Measurements from ENCODE around the gene HCN3. TPM values are rescaled to one million over a fixed set of nuclear protein-coding genes. Genes with fewer than 3 reads are reported as not detected.

The HCN3 gene
- polyA plus RNA-seq, 1 donor from 2014 or later, result 53.2 TPM

- Histone ChIP-seq H3K9me2 (ENCODE audit: insufficient read depth, low read length) (no peaks in the 10 kb centered on the region), H3K9ac (ENCODE audit: low read length) (no peak overlapping the region), H3F3A (ENCODE audit: insufficient read depth, low read length, poor library complexity, severe bottlenecking) (peaks cover 10% of the 10 kb centered on the region), H3K27ac (ENCODE audit: low read length) (no peak overlapping the region), H3K9me3 (ENCODE audit: low read length) (no peaks in the 10 kb centered on the region), H3K4me2 (ENCODE audit: low read length) (no peak overlapping the region), H3K4me3 (ENCODE audit: low read length) (no peak overlapping the region), H3K27me3 (ENCODE audit: insufficient read depth, low read depth, low read length) (no peaks in the 10 kb centered on the region), H3K36me3 (ENCODE audit: insufficient read depth, low read length) (no peaks in the 10 kb centered on the region), H3K79me2 (replicated peaks; ENCODE audit: insufficient read depth, low read length) (no peaks in the 10 kb centered on the region), H4K20me1 (ENCODE audit: insufficient read depth) (no peaks in the 10 kb centered on the region), H2AFZ (ENCODE audit: low read depth, low read length) (no peak overlapping the region)
- TF ChIP-seq CTCF (IDR thresholded peaks at IDR 0.05; ENCODE audit: poor library complexity, severe bottlenecking) (no peak), EZH2 (IDR thresholded peaks at IDR 0.05; ENCODE audit: borderline replicate concordance, insufficient read depth, low read length, poor library complexity, severe bottlenecking) (no peak), SMC3 (conservative IDR thresholded peaks at IDR 0.05; ENCODE audit: poor library complexity) (no peak), TAF1 (IDR thresholded peaks at IDR 0.05; ENCODE audit: low read depth) (no peak), EP300 (conservative IDR thresholded peaks at IDR 0.05; ENCODE audit: poor library complexity, severe bottlenecking) (no peak), POLR2AphosphoS5 (IDR thresholded peaks at IDR 0.05) (no peak), RAD21 (conservative IDR thresholded peaks at IDR 0.05) (no peak), REST (IDR thresholded peaks at IDR 0.05; ENCODE audit: borderline replicate concordance) (no peak), MXI1 (conservative IDR thresholded peaks at IDR 0.05; ENCODE audit: poor library complexity, severe bottlenecking) (no peak)
These were observed 5.3 kb downstream of the HCN3 start for GRCh38 chr1:155282488-155283091.

- H3K27ac ChIP-seq (ENCODE audit: low read length), result no peak overlapping the region
- no peaks in the 10 kb centered on the region for H3K9me2 ChIP-seq (ENCODE audit: insufficient read depth, low read length)
- H3K9ac ChIP-seq (ENCODE audit: low read length), result no peak overlapping the region
- H3K79me2 ChIP-seq (replicated peaks; ENCODE audit: insufficient read depth, low read length), result no peaks in the 10 kb centered on the region
- H3K9me3 ChIP-seq (ENCODE audit: low read length), result no peaks in the 10 kb centered on the region
- no peak overlapping the region for H3K4me3 ChIP-seq (ENCODE audit: low read length)
- peaks cover under 1% of the 10 kb centered on the region for H3F3A ChIP-seq (ENCODE audit: insufficient read depth, low read length, poor library complexity, severe bottlenecking)
- no peak overlapping the region for H3K4me2 ChIP-seq (ENCODE audit: low read length)
- no peak overlapping the region for H2AFZ ChIP-seq (ENCODE audit: low read depth, low read length)
- no peaks in the 10 kb centered on the region for H3K36me3 ChIP-seq (ENCODE audit: insufficient read depth, low read length)
- H4K20me1 ChIP-seq (ENCODE audit: insufficient read depth), result no peaks in the 10 kb centered on the region
- TF ChIP-seq SMC3 (conservative IDR thresholded peaks at IDR 0.05; ENCODE audit: poor library complexity), result no peak
- no peak for TF ChIP-seq TAF1 (IDR thresholded peaks at IDR 0.05; ENCODE audit: low read depth)
- no peak for TF ChIP-seq POLR2AphosphoS5 (IDR thresholded peaks at IDR 0.05)
- TF ChIP-seq EP300 (conservative IDR thresholded peaks at IDR 0.05; ENCODE audit: poor library complexity, severe bottlenecking), result no peak
- TF ChIP-seq CTCF (IDR thresholded peaks at IDR 0.05; ENCODE audit: poor library complexity, severe bottlenecking), result no peak
- no peak for TF ChIP-seq MXI1 (conservative IDR thresholded peaks at IDR 0.05; ENCODE audit: poor library complexity, severe bottlenecking)
- no peak for TF ChIP-seq EZH2 (IDR thresholded peaks at IDR 0.05; ENCODE audit: borderline replicate concordance, insufficient read depth, low read length, poor library complexity, severe bottlenecking)
- TF ChIP-seq RAD21 (conservative IDR thresholded peaks at IDR 0.05), result no peak
- no peak for TF ChIP-seq REST (IDR thresholded peaks at IDR 0.05; ENCODE audit: borderline replicate concordance)
- H3K27me3 ChIP-seq (ENCODE audit: insufficient read depth, low read depth, low read length), result no peaks in the 10 kb centered on the region
These were observed 7.2 kb downstream of the HCN3 start for GRCh38 chr1:155284476-155284875.
